Endometrial microvascular endothelial cells (primary cell): ENCODE data around the gene ARNT2. TPM values are rescaled to one million over a fixed set of nuclear protein-coding genes. Genes with fewer than 3 reads are reported as not detected.

Source experiments
- in situ Hi-C: cut with HindIII; loops from 2 replicates; pipeline ENCODE4 v1.10.0; 2017; ENCODE audit warnings: low sequenced_read_pairs, low pct_unique_long_range_greater_than_20kb; ENCODE audit errors: inconsistent ontology term
- total RNA-seq: library from RNA; depleted of rRNA; stranded (reverse); fragments of >200 nt; gene quantifications from one replicate; pipeline ENCODE4 v1.2.3, GENCODE V29; 2015; ENCODE audit errors: inconsistent ontology term

ARNT2 gene
- total RNA-seq, 1 donor from 2014 or later, result not detected

GRCh38 chr15:80594091-80594889 lies 190.1 kb downstream of the ARNT2 start:
- in situ Hi-C loops, result no loop called here

- in situ Hi-C loops, result no loop called here
These were observed 191.2 kb downstream of the ARNT2 start for GRCh38 chr15:80595396-80595795.

GRCh38 chr15:80596521-80596976 lies 192.4 kb downstream of the ARNT2 start:
- in situ Hi-C loops, result no loop called here

- in situ Hi-C loops, result no loop called here
These were observed 192.9 kb downstream of the ARNT2 start for GRCh38 chr15:80597076-80597475.

GRCh38 chr15:80599359-80599758 lies 195.2 kb downstream of the ARNT2 start:
- in situ Hi-C loops, result no loop called here

- in situ Hi-C loops, result no loop called here
These were observed 196.4 kb downstream of the ARNT2 start for GRCh38 chr15:80600626-80601025.

- in situ Hi-C loops, result no loop called here
These were observed 197.1 kb downstream of the ARNT2 start for GRCh38 chr15:80601256-80601655.

- in situ Hi-C loops, result no loop called here
These were observed 200.7 kb downstream of the ARNT2 start for GRCh38 chr15:80604583-80605575.

- in situ Hi-C loops, result no loop called here
These were observed 201.5 kb downstream of the ARNT2 start for GRCh38 chr15:80605591-80606150.

GRCh38 chr15:80606511-80607071 lies 202.4 kb downstream of the ARNT2 start:
- in situ Hi-C loops, result no loop called here

GRCh38 chr15:80607287-80607980 lies 203.3 kb downstream of the ARNT2 start:
- in situ Hi-C loops, result no loop called here

GRCh38 chr15:80608688-80609087 lies 204.5 kb downstream of the ARNT2 start:
- in situ Hi-C loops, result no loop called here

- in situ Hi-C loops, result no loop called here
These were observed 204.9 kb downstream of the ARNT2 start for GRCh38 chr15:80609091-80609490.

- in situ Hi-C loops, result no loop called here
These were observed 205.3 kb downstream of the ARNT2 start for GRCh38 chr15:80609512-80609946.

GRCh38 chr15:80611543-80612080 lies 207.4 kb downstream of the ARNT2 start:
- in situ Hi-C loops, result no loop called here

GRCh38 chr15:80612118-80612823 lies 208.1 kb downstream of the ARNT2 start:
- in situ Hi-C loops, result no loop called here

GRCh38 chr15:80613762-80614365 lies 209.7 kb downstream of the ARNT2 start:
- in situ Hi-C loops, result no loop called here
